Measurements from ENCODE around the gene OSBPL5.
"Not testable (repeated sequence)": the region's sequence is repeated elsewhere in the genome, so short reads cannot be mapped to it uniquely, and the experiment has no call there.

DNA sequence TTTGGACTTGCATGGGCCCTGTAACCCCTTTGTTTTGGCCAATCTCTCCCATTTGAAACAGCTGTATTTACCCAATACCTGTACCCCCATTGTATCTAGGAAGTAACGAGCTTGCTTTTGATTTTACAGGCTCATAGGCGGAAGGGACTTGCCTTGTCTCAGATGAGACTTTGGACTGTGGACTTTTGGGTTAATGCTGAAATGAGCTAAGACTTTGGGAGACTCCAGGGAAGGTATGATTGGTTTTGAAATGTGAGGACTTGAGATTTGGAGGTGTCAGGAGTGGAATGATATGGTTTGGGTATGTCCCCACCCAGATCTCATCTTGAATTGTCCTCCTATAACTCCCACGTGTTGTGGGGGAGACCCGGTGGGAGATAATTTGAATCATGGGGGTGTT is 101.7 kb downstream of the OSBPL5 start:
- TF ChIP-seq POLR2A, POLR2AphosphoS5 (IDR thresholded peaks at IDR 0.05): not testable (repeated sequence)
- TF ChIP-seq, protein P1, sequence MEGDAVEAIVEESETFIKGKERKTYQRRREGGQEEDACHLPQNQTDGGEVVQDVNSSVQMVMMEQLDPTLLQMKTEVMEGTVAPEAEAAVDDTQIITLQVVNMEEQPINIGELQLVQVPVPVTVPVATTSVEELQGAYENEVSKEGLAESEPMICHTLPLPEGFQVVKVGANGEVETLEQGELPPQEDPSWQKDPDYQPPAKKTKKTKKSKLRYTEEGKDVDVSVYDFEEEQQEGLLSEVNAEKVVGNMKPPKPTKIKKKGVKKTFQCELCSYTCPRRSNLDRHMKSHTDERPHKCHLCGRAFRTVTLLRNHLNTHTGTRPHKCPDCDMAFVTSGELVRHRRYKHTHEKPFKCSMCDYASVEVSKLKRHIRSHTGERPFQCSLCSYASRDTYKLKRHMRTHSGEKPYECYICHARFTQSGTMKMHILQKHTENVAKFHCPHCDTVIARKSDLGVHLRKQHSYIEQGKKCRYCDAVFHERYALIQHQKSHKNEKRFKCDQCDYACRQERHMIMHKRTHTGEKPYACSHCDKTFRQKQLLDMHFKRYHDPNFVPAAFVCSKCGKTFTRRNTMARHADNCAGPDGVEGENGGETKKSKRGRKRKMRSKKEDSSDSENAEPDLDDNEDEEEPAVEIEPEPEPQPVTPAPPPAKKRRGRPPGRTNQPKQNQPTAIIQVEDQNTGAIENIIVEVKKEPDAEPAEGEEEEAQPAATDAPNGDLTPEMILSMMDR (IDR thresholded peaks at IDR 0.05) = not testable (repeated sequence)
